Fibroblast of lung (primary cell): ENCODE data around the gene DNAH14. TPM values are rescaled to one million over a fixed set of nuclear protein-coding genes. Genes with fewer than 3 reads are reported as not detected.

Experiments used
- DNase-seq, 2 donors: peaks; one replicate each; pipeline versions ENCODE4 v3.0.0 to v3.0.0-alpha.2; 2010; ENCODE audit warnings: low read depth in 2 of 2
- H2AFZ ChIP-seq: 2 replicates; pipeline ENCODE4 v1.5.1; 2012; ENCODE audit warnings: low read length, control low read depth, inconsistent platforms
- H3K27ac ChIP-seq: 2 replicates; pipeline ENCODE4 v1.5.1; 2011; ENCODE audit warnings: low read length, control low read depth; ENCODE audit not compliant: insufficient read depth
- H3K27me3 ChIP-seq: 2 replicates; pipeline ENCODE4 v1.5.1; 2011; ENCODE audit warnings: mild to moderate bottlenecking, low read length; ENCODE audit not compliant: control insufficient read depth, insufficient read depth
- H3K36me3 ChIP-seq: 2 replicates; pipeline ENCODE4 v1.5.1; 2011; ENCODE audit warnings: low read length; ENCODE audit not compliant: control insufficient read depth, insufficient read depth
- H3K4me1 ChIP-seq: 2 replicates; pipeline ENCODE4 v1.5.1; 2011; ENCODE audit warnings: low read length; ENCODE audit not compliant: control insufficient read depth, insufficient read depth; ENCODE audit errors: extremely low read depth
- H3K4me2 ChIP-seq: 2 replicates; pipeline ENCODE4 v1.5.1; 2011; ENCODE audit warnings: low read length, control low read depth; ENCODE audit not compliant: insufficient read depth; ENCODE audit errors: extremely low read depth
- H3K4me3 ChIP-seq, 4 experiments: fragments of 200-600 bp in 1 of 4; sonication (generic) in 1 of 4; replicated peaks in 1 of 4; 2 replicates each; pipeline ENCODE4 v1.5.1; 2011 to 2016; ENCODE audit warnings: low read length in 4 of 4, low read depth in 3 of 4, mild to moderate bottlenecking in 3 of 4, control low read depth in 2 of 4, inconsistent platforms in 1 of 4, mixed read lengths in 1 of 4; ENCODE audit not compliant: insufficient read depth in 1 of 4; ENCODE audit errors: control extremely low read depth in 1 of 4
- H3K79me2 ChIP-seq: 2 replicates; pipeline ENCODE4 v1.5.1; 2012; ENCODE audit warnings: mild to moderate bottlenecking, low read length, inconsistent platforms; ENCODE audit not compliant: control insufficient read depth, insufficient read depth
- H3K9ac ChIP-seq: 2 replicates; pipeline ENCODE4 v1.5.1; 2011; ENCODE audit warnings: mild to moderate bottlenecking, low read length, control low read depth; ENCODE audit not compliant: insufficient read depth
- H3K9me3 ChIP-seq: 2 replicates; pipeline ENCODE4 v1.5.1; 2012; ENCODE audit warnings: low read depth, low read length; ENCODE audit not compliant: control insufficient read depth, insufficient read depth
- H4K20me1 ChIP-seq: 2 replicates; pipeline ENCODE4 v1.5.1; 2011; ENCODE audit warnings: low read length; ENCODE audit not compliant: control insufficient read depth, insufficient read depth; ENCODE audit errors: extremely low read depth
- EZH2 ChIP-seq: IDR thresholded peaks from 2 replicates; pipeline ENCODE4 v1.5.1; 2012; ENCODE audit warnings: low read length, control low read depth, mild to moderate bottlenecking; ENCODE audit errors: missing control alignments
- polyA plus RNA-seq, 2 donors: library from polyadenylated mRNA; depleted of rRNA in 1 of 2; stranded (reverse) in 1 of 2; unstranded in 1 of 2; fragments of >200 nt; gene quantifications; 2 replicates each; pipeline ENCODE4 v1.2.1, GENCODE V29; 2011 to 2012; ENCODE audit warnings: missing spikeins in 1 of 2
- total RNA-seq: library from RNA; depleted of rRNA; stranded (reverse); fragments of >200 nt; gene quantifications from 2 replicates; pipeline ENCODE4 v1.2.1, GENCODE V29; 2014
- TF ChIP-seq, protein P1 (sequence below), 2 donors: IDR thresholded peaks in 1 of 2; conservative IDR thresholded peaks in 1 of 2; 1 replicate in 1 of 2; 2 replicates in 1 of 2; pipeline ENCODE4 v1.5.1; 2011 to 2012; ENCODE audit warnings: low read length in 2 of 2, control low read depth in 1 of 2, inconsistent platforms in 1 of 2, low read depth in 1 of 2, mild to moderate bottlenecking in 1 of 2

Gene DNAH14
- total and polyA plus RNA-seq, 2 donors (not counting 1 experiment from before 2014, with no cell fraction given), result 5.4 to 19.7 TPM

DNA sequence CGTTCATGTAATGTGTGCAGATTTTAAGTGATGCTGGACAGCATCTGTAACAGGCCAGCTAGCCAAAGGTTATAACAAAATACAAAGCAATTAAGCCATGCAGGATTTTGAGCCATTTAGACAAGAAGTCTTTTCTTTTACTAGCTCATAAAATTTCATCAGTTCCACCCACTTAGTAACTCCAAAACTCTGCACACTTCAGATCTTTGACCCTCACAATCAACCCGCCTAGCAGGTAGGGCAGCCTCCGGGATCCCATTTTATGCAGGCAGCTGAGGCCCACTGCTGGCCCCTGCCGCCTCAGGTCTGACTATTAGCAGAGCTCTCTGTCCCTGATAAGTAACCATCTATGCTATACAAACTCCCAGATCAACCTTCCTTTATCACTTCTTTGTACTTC, 489.1 kb downstream of the DNAH14 start:
- Histone ChIP-seq H4K20me1 (no peaks in the 10 kb centered on the region), H3K9ac (no peak overlapping the region), H2AFZ (no peak overlapping the region), H3K4me3 (no peak overlapping the region), H3K4me2 (no peak overlapping the region), H3K79me2 (peaks cover 18% of the 10 kb centered on the region), H3K27ac (no peak overlapping the region), H3K36me3 (peaks cover 3% of the 10 kb centered on the region), H3K27me3 (no peaks in the 10 kb centered on the region), H3K9me3 (no peaks in the 10 kb centered on the region), H3K4me1 (no peaks in the 10 kb centered on the region)
- TF ChIP-seq, protein P1, sequence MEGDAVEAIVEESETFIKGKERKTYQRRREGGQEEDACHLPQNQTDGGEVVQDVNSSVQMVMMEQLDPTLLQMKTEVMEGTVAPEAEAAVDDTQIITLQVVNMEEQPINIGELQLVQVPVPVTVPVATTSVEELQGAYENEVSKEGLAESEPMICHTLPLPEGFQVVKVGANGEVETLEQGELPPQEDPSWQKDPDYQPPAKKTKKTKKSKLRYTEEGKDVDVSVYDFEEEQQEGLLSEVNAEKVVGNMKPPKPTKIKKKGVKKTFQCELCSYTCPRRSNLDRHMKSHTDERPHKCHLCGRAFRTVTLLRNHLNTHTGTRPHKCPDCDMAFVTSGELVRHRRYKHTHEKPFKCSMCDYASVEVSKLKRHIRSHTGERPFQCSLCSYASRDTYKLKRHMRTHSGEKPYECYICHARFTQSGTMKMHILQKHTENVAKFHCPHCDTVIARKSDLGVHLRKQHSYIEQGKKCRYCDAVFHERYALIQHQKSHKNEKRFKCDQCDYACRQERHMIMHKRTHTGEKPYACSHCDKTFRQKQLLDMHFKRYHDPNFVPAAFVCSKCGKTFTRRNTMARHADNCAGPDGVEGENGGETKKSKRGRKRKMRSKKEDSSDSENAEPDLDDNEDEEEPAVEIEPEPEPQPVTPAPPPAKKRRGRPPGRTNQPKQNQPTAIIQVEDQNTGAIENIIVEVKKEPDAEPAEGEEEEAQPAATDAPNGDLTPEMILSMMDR (conservative IDR thresholded peaks at IDR 0.05 in 1 of 2, IDR thresholded peaks at IDR 0.05 in 1 of 2; ENCODE audit: low read depth in 1 of 2, low read length in 2 of 2), result no peak
- TF ChIP-seq EZH2, result no peak
- DNase-seq, result no peak

DNA sequence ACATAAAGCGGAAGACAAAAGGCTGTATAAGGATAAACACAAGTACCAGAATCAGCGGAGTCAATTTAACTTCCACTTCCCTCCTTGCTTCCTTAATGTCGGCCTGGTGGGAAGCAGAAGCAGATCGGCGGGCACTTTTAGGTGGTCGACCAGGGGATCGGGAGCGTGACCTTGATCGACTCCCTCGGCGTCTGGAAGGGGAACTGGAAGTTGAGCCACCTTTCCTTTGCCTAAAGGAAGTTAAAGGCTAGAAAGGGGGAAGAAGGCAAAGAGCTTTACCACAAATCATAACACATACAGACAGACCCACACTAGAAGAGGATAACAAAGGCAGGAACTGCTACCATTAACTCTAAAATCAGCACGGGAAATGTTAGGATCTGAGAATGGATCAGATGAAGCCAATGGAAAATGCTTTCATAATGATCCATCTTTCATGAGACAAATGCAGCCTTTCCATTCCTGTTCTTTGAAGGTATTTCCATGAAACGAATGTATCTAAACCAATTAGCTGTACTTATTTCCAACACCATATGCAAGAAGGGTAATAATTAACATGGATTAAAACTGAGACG, 492.6 kb downstream of the DNAH14 start:
- Histone ChIP-seq H3K27ac (no peak overlapping the region), H3K9ac (no peak overlapping the region), H2AFZ (no peak overlapping the region), H3K9me3 (no peaks in the 10 kb centered on the region), H3K36me3 (no peaks in the 10 kb centered on the region), H3K4me3 (no peak overlapping the region), H3K4me1 (peaks cover 10% of the 10 kb centered on the region), H3K4me2 (no peak overlapping the region), H4K20me1 (no peaks in the 10 kb centered on the region), H3K27me3 (no peaks in the 10 kb centered on the region), H3K79me2 (peaks cover 51% of the 10 kb centered on the region)
- no peak for TF ChIP-seq EZH2
- TF ChIP-seq, protein P1 (conservative IDR thresholded peaks at IDR 0.05 in 1 of 2, IDR thresholded peaks at IDR 0.05 in 1 of 2; ENCODE audit: low read depth in 1 of 2, low read length in 2 of 2), result no peak
- DNase-seq, result no peak

DNA sequence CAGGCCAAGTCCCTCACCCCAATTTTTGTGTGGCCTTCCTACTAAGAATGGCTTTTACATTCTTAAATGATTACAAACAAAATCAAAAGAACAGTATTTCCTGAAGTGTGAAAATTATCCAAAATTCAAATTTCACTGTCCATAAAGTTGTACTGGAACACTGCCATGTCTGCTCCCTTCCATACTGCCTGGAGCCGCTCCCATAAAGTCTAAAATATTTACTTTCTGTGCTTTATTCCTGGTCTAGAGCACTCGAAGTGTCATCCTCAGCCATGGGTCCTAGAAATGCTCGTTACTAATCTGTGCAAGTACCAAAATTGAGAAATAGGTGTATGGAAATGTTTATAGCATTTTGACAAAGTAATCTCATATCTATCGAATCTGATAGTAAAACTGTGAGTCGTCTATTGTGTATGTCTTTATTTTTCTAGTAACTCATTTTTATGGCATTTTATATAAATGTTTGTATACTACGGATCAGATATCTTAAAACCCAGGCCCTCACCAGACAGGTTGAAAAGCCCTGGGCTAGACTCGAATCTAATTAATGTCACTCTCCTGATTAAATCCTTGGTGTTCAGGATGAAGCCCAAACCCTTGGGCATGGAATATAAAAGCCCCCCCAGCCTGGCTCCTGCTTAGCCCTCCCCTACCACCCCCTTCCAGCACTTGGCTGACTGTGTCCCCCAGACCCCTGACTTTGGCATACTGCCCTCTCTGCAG, 493.5 kb downstream of the DNAH14 start:
- Histone ChIP-seq H3K9me3 (no peaks in the 10 kb centered on the region), H4K20me1 (no peaks in the 10 kb centered on the region), H3K4me3 (no peak overlapping the region), H3K27me3 (no peaks in the 10 kb centered on the region), H2AFZ (no peak overlapping the region), H3K9ac (no peak overlapping the region), H3K4me1 (peaks cover 10% of the 10 kb centered on the region), H3K4me2 (peak overlapping the region; percentile 13), H3K36me3 (no peaks in the 10 kb centered on the region), H3K79me2 (peaks cover 59% of the 10 kb centered on the region), H3K27ac (no peak overlapping the region)
- DNase-seq, result no peak
- no peak for TF ChIP-seq EZH2
- TF ChIP-seq, protein P1 (conservative IDR thresholded peaks at IDR 0.05 in 1 of 2, IDR thresholded peaks at IDR 0.05 in 1 of 2; ENCODE audit: low read depth in 1 of 2, low read length in 2 of 2), result no peak
